H1 (cell line): ENCODE data around the gene MEGF11. TPM values are rescaled to one million over a fixed set of nuclear protein-coding genes. Genes with fewer than 3 reads are reported as not detected.

Experiments used
- CTCF ChIA-PET: fragments of 300-600 bp; sonication (Branson Sonifier 250); formaldehyde crosslinking; loops from one replicate; lab custom pipeline; 2021; ENCODE audit not compliant: partially characterized antibody; lab: Charles Lee
- POLR2A ChIA-PET: fragments of 300-600 bp; sonication (Branson Sonifier 250); formaldehyde crosslinking; loops from one replicate; lab custom pipeline; 2021; ENCODE audit warnings: inconsistent platforms; ENCODE audit not compliant: partially characterized antibody; lab: Charles Lee
- DNase-seq, 2 experiments: peaks; one replicate each; pipeline versions ENCODE4 v3.0.0 to v3.0.0-alpha.2; 2010 to 2022; ENCODE audit warnings: low spot score in 2 of 2, low read depth in 1 of 2, mixed read lengths in 1 of 2
- FAIRE-seq: peaks from 2 replicates; lab custom pipeline; 2011; peaks lifted over from hg19 to GRCh38; lab: Jason Lieb, UNC
- H2AFZ ChIP-seq: 2 replicates; pipeline ENCODE4 v1.8.1; 2012; ENCODE audit warnings: low read length, inconsistent platforms
- H2AK5ac ChIP-seq: 2 replicates; pipeline ENCODE4 v1.6.1; 2013; ENCODE audit warnings: low read depth, low read length
- H2BK120ac ChIP-seq: replicated peaks from 2 replicates; pipeline ENCODE3; 2013; ENCODE audit warnings: low read depth, low read length, inconsistent platforms
- H2BK12ac ChIP-seq: 2 replicates; pipeline ENCODE4 v1.6.1; 2013; ENCODE audit warnings: low read depth, low read length
- H2BK15ac ChIP-seq: 2 replicates; pipeline ENCODE4 v1.6.1; 2013; ENCODE audit warnings: low read length
- H2BK20ac ChIP-seq: 2 replicates; pipeline ENCODE4 v1.6.1; 2013; ENCODE audit warnings: low read length
- H2BK5ac ChIP-seq: 2 replicates; pipeline ENCODE4 v1.6.1; 2013; ENCODE audit warnings: low read depth, low read length
- H3K14ac ChIP-seq: 2 replicates; pipeline ENCODE4 v1.6.1; 2013; ENCODE audit warnings: inconsistent platforms; ENCODE audit not compliant: insufficient read length
- H3K18ac ChIP-seq: 2 replicates; pipeline ENCODE4 v1.6.1; 2013; ENCODE audit warnings: low read length; ENCODE audit errors: extremely low read depth
- H3K23ac ChIP-seq: 2 replicates; pipeline ENCODE4 v1.6.1; 2013; ENCODE audit warnings: inconsistent platforms; ENCODE audit not compliant: insufficient read length
- H3K23me2 ChIP-seq: 2 replicates; pipeline ENCODE4 v1.6.1; 2013; ENCODE audit warnings: low read depth, low read length
- H3K27ac ChIP-seq: 2 replicates; pipeline ENCODE4 v1.6.1; 2011; ENCODE audit warnings: low read depth, low read length, inconsistent platforms
- H3K27me3 ChIP-seq, 4 experiments: replicated peaks in 1 of 4; 1 replicate in 1 of 4; 2 replicates in 3 of 4; pipeline versions ENCODE4 v1.6.1 to v1.8.1; 2011 to 2013; ENCODE audit warnings: low read length in 3 of 4, mild to moderate bottlenecking in 3 of 4, inconsistent platforms in 2 of 4, mixed read lengths in 2 of 4, moderate library complexity in 1 of 4; ENCODE audit not compliant: control insufficient read depth in 3 of 4, insufficient read depth in 3 of 4; ENCODE audit errors: extremely low read depth in 1 of 4
- H3K36me3 ChIP-seq, 4 experiments: 2 replicates each; pipeline versions ENCODE4 v1.6.1 to v1.8.1; 2011 to 2013; ENCODE audit warnings: mild to moderate bottlenecking in 4 of 4, low read length in 3 of 4, moderate library complexity in 2 of 4, control low read depth in 1 of 4, inconsistent platforms in 1 of 4; ENCODE audit not compliant: insufficient read depth in 4 of 4, control insufficient read depth in 2 of 4
- H3K4ac ChIP-seq: replicated peaks from 2 replicates; pipeline ENCODE3; 2013; ENCODE audit warnings: low read length, low read depth, mixed read lengths, inconsistent platforms; ENCODE audit not compliant: insufficient read length
- H3K4me1 ChIP-seq, 4 experiments: replicated peaks in 1 of 4; 1 replicate in 1 of 4; 2 replicates in 3 of 4; pipeline versions ENCODE4 v1.6.1 to v1.8.1; 2011 to 2013; ENCODE audit warnings: low read length in 3 of 4, inconsistent platforms in 2 of 4, mixed read lengths in 1 of 4; ENCODE audit not compliant: insufficient read depth in 4 of 4, control insufficient read depth in 3 of 4
- H3K4me2 ChIP-seq, 2 experiments: 2 replicates each; pipeline versions ENCODE4 v1.6.1 to v1.8.1; 2011 to 2013; ENCODE audit warnings: low read depth in 2 of 2, low read length in 2 of 2, control low read depth in 1 of 2, inconsistent platforms in 1 of 2, mild to moderate bottlenecking in 1 of 2; ENCODE audit not compliant: insufficient read depth in 1 of 2
- H3K4me3 ChIP-seq, 4 experiments: fragments of 200-600, 300-600 bp in 1 of 4; sonication (generic), shearing (Covaris generic), sonication (Bioruptor Twin) in 1 of 4; 2 replicates each; pipeline versions ENCODE4 v1.5.1 to v1.8.1; 2011 to 2016; ENCODE audit warnings: low read length in 4 of 4, low read depth in 3 of 4, control low read depth in 2 of 4, inconsistent platforms in 2 of 4, mild to moderate bottlenecking in 2 of 4, mixed read lengths in 1 of 4, moderate library complexity in 1 of 4; ENCODE audit not compliant: insufficient read depth in 2 of 4; ENCODE audit errors: extremely low read depth in 1 of 4
- H3K56ac ChIP-seq: replicated peaks from 2 replicates; pipeline ENCODE3; 2013; ENCODE audit warnings: low read depth, mild to moderate bottlenecking, mixed read lengths, low read length, inconsistent platforms; ENCODE audit not compliant: insufficient read length
- H3K79me1 ChIP-seq: 2 replicates; pipeline ENCODE4 v1.6.1; 2013; ENCODE audit warnings: low read depth, low read length, control low read depth
- H3K79me2 ChIP-seq, 2 experiments: 2 replicates each; pipeline versions ENCODE4 v1.6.1 to v1.8.1; 2012 to 2013; ENCODE audit warnings: low read length in 2 of 2, mild to moderate bottlenecking in 2 of 2, inconsistent platforms in 1 of 2; ENCODE audit not compliant: insufficient read depth in 2 of 2, control insufficient read depth in 1 of 2
- H3K9ac ChIP-seq, 4 experiments: replicated peaks in 1 of 4; 1 replicate in 1 of 4; 2 replicates in 3 of 4; pipeline versions ENCODE4 v1.6.1 to v1.8.1; 2011 to 2013; ENCODE audit warnings: low read depth in 3 of 4, low read length in 3 of 4, control low read depth in 2 of 4, mild to moderate bottlenecking in 2 of 4, moderate library complexity in 2 of 4, inconsistent platforms in 1 of 4; ENCODE audit errors: extremely low read depth in 1 of 4
- H3K9me3 ChIP-seq, 2 experiments: 2 replicates each; pipeline versions ENCODE4 v1.6.1 to v1.8.1; 2012 to 2013; ENCODE audit warnings: mild to moderate bottlenecking in 2 of 2, moderate library complexity in 2 of 2, control low read depth in 1 of 2, inconsistent platforms in 1 of 2, low read depth in 1 of 2, low read length in 1 of 2, mixed read lengths in 1 of 2; ENCODE audit not compliant: insufficient read depth in 2 of 2
- H4K20me1 ChIP-seq, 2 experiments: replicated peaks in 1 of 2; 2 replicates each; pipeline versions ENCODE3 to v1.8.1; 2011 to 2013; ENCODE audit warnings: inconsistent platforms in 2 of 2, low read length in 2 of 2, mild to moderate bottlenecking in 1 of 2; ENCODE audit not compliant: insufficient read depth in 2 of 2, control insufficient read depth in 1 of 2
- H4K5ac ChIP-seq: 2 replicates; pipeline ENCODE4 v1.6.1; 2013; ENCODE audit warnings: low read length, low read depth, mixed read lengths, inconsistent platforms; ENCODE audit not compliant: insufficient read length
- H4K8ac ChIP-seq: 2 replicates; pipeline ENCODE4 v1.8.0; 2013; ENCODE audit warnings: mild to moderate bottlenecking, moderate library complexity, low read length, inconsistent platforms; ENCODE audit not compliant: insufficient read depth; ENCODE audit errors: extremely low read depth
- H4K91ac ChIP-seq: replicated peaks from 2 replicates; pipeline ENCODE3; 2013; ENCODE audit warnings: low read length, mixed read lengths, inconsistent platforms; ENCODE audit not compliant: insufficient read length
- BCL11A ChIP-seq, 2 experiments: IDR thresholded peaks; one replicate each; pipeline ENCODE4 v1.6.1; 2011; ENCODE audit warnings: low read depth in 2 of 2, low read length in 2 of 2, mild to moderate bottlenecking in 2 of 2
- EZH2 ChIP-seq: fragments of 200-600 bp; sonication (generic); IDR thresholded peaks from 2 replicates; pipeline ENCODE4 v1.7.1; 2012; ENCODE audit warnings: low read depth, mild to moderate bottlenecking, moderate library complexity, low read length, inconsistent platforms; ENCODE audit not compliant: severe bottlenecking
- GABPA ChIP-seq: IDR thresholded peaks from 2 replicates; pipeline ENCODE4 v1.6.1; 2011; ENCODE audit warnings: mild to moderate bottlenecking, low read length, moderate library complexity, borderline replicate concordance; ENCODE audit not compliant: insufficient read depth
- JUN ChIP-seq: IDR thresholded peaks from 2 replicates; pipeline ENCODE4 v1.6.1; 2011; ENCODE audit warnings: low read depth, mild to moderate bottlenecking, improper control_type of control experiment, low read length
- MAX ChIP-seq: IDR thresholded peaks from 2 replicates; pipeline ENCODE4 v1.6.1; 2012; ENCODE audit warnings: inconsistent platforms
- POU5F1 ChIP-seq: IDR thresholded peaks from 2 replicates; pipeline ENCODE4 v1.6.1; 2011; ENCODE audit warnings: low read depth, mild to moderate bottlenecking, low read length, moderate library complexity
- RAD21 ChIP-seq, 2 experiments: IDR thresholded peaks in 1 of 2; conservative IDR thresholded peaks in 1 of 2; 2 replicates each; pipeline ENCODE4 v1.6.1; 2011; ENCODE audit warnings: low read depth in 2 of 2, low read length in 2 of 2, improper control_type of control experiment in 1 of 2, inconsistent platforms in 1 of 2, mild to moderate bottlenecking in 1 of 2, moderate library complexity in 1 of 2
- SIN3A ChIP-seq, 2 experiments: IDR thresholded peaks in 1 of 2; conservative IDR thresholded peaks in 1 of 2; 2 replicates each; pipeline ENCODE4 v1.6.1; 2011 to 2012; ENCODE audit warnings: low read length in 2 of 2, improper control_type of control experiment in 1 of 2, low read depth in 1 of 2, mild to moderate bottlenecking in 1 of 2
- SIRT6 ChIP-seq: IDR thresholded peaks from one replicate; pipeline ENCODE4 v1.7.1; 2012; ENCODE audit warnings: low read length, inconsistent platforms
- SUZ12 ChIP-seq: fragments of 200-600 bp; sonication (generic); IDR thresholded peaks from 2 replicates; pipeline ENCODE4 v1.6.1; 2012; ENCODE audit warnings: mild to moderate bottlenecking, inconsistent platforms, low read length, moderate library complexity, mixed read lengths
- TAF7 ChIP-seq: optimal IDR thresholded peaks from 2 replicates; pipeline ENCODE3; 2011; ENCODE audit warnings: low read depth, mild to moderate bottlenecking, inconsistent platforms, low read length, moderate library complexity, borderline replicate concordance
- TBP ChIP-seq: IDR thresholded peaks from 2 replicates; pipeline ENCODE4 v1.6.1; 2011; ENCODE audit warnings: low read depth, low read length, improper control_type of control experiment
- TEAD4 ChIP-seq: IDR thresholded peaks from 2 replicates; pipeline ENCODE4 v1.6.1; 2012; ENCODE audit warnings: low read depth, low read length, inconsistent platforms, mixed read lengths
- WGBS, 2 experiments: shearing (Covaris generic) in 1 of 2; methylation state at CpG; one replicate each; pipeline versions ENCODE4 v1.1.6 to v1.1.7; 2013 to 2015; ENCODE audit warnings: low lambda C conversion rate in 2 of 2, mixed read lengths in 2 of 2, inconsistent platforms in 1 of 2, low coverage in 1 of 2, missing lambda C conversion rate in 1 of 2; ENCODE audit not compliant: insufficient replicate concordance in 2 of 2, insufficient coverage in 1 of 2, insufficient read length in 1 of 2; ENCODE audit errors: extremely low coverage in 1 of 2, missing lambda C conversion rate in 1 of 2; 5-methylcytosine and 5-hydroxymethylcytosine counted together
- polyA plus RNA-seq, 7 experiments: library from polyadenylated mRNA; depleted of rRNA in 3 of 7; stranded (reverse) in 5 of 7; unstranded in 2 of 7; fragments of >200 nt in 5 of 7; fragments of 200-250 nt in 2 of 7; gene quantifications; 1 replicate in 5 of 7; 2 replicates in 1 of 7; 4 replicates in 1 of 7; pipeline versions ENCODE4 v1.2.1 to v1.2.3, GENCODE V29; 2011 to 2013; ENCODE audit warnings: missing spikeins in 2 of 7, mixed read lengths in 2 of 7
- total RNA-seq: library from RNA; stranded (reverse); fragmentation: NEBNext Ultra II Directional; extraction: Animal tissue kit (Norgen Biotek cat#: 25700); gene quantifications from 2 replicates; pipeline ENCODE4 v1.2.1, GENCODE V29; 2021

MEGF11 gene
- total and polyA plus RNA-seq, 2 of the 8 experiments (the other 6 are each of a cell fraction or from before 2014, with no cell fraction given), result 4.4 to 4.8 TPM

- no peak overlapping the region for H2BK15ac ChIP-seq
- no peak overlapping the region for H4K8ac ChIP-seq
- H2BK120ac ChIP-seq, result no peak overlapping the region
- peaks cover 0 to 4% of the 10 kb centered on the region in 2 experiments for H4K20me1 ChIP-seq
- no peaks in the 10 kb centered on the region for H3K9me3 ChIP-seq
- H2BK20ac ChIP-seq, result no peak overlapping the region
- H3K23ac ChIP-seq, result no peak overlapping the region
- peaks cover 0 to 8% (median 4%) of the 10 kb centered on the region in 4 experiments; a peak in 5 of 7 replicates for H3K4me1 ChIP-seq
- H2AK5ac ChIP-seq, result no peak overlapping the region
- FAIRE-seq (no peak), DNase-seq (no peak)
- no peak overlapping the region for H3K27ac ChIP-seq
- H2AFZ ChIP-seq, result no peak overlapping the region
- no peak overlapping the region for H3K4me3 ChIP-seq
- no peak overlapping the region for H3K4me2 ChIP-seq
- H4K5ac ChIP-seq, result no peak overlapping the region
- ChIA-PET POLR2A (interaction anchor here (0.8 kb wide), 1 partner anchor 381 kb away, joined by 3 read pairs; no protein-coding TSS in a partner anchor), CTCF (interaction anchor here (1.1 to 6.2 kb wide), 15 partner anchors 11 to 280 kb away, joined by 3 to 46 read pairs (median 5); no protein-coding TSS in a partner anchor)
- H3K9ac ChIP-seq, result no peak overlapping the region
- H3K79me2 ChIP-seq, result no peaks in the 10 kb centered on the region
- H3K23me2 ChIP-seq, result no peaks in the 10 kb centered on the region
- no peak overlapping the region for H3K56ac ChIP-seq
- no peak overlapping the region for H4K91ac ChIP-seq
- H3K4ac ChIP-seq, result no peak overlapping the region
- no peak overlapping the region for H3K18ac ChIP-seq
- no peaks in the 10 kb centered on the region for H3K79me1 ChIP-seq
- H3K27me3 ChIP-seq, result no peaks in the 10 kb centered on the region
- H3K14ac ChIP-seq, result no peak overlapping the region
- H2BK12ac ChIP-seq, result no peak overlapping the region
- H2BK5ac ChIP-seq, result no peak overlapping the region
- 91% methylated on average over 4 of the region's 4 CpGs; no CpG with 5 or more reads in 1 of the 2 experiments for WGBS, 2 experiments
- no peaks in the 10 kb centered on the region for H3K36me3 ChIP-seq
- no peak for TF ChIP-seq POU5F1
- TF ChIP-seq MAX, result no peak
- TF ChIP-seq JUN, result no peak
- no peak for TF ChIP-seq TBP
- no peak for TF ChIP-seq GABPA
- no peak for TF ChIP-seq EZH2
- no peak for TF ChIP-seq SUZ12
- TF ChIP-seq BCL11A (IDR thresholded peaks at IDR 0.05; ENCODE audit: low read depth in 2 of 2, low read length in 2 of 2), result no peak
- TF ChIP-seq TAF7, result no peak
- no peak for TF ChIP-seq SIRT6
- TF ChIP-seq SIN3A (conservative IDR thresholded peaks at IDR 0.05 in 1 of 2, IDR thresholded peaks at IDR 0.05 in 1 of 2; ENCODE audit: low read depth in 1 of 2, low read length in 2 of 2), result no peak
- TF ChIP-seq TEAD4, result no peak
- no peak for TF ChIP-seq RAD21 (IDR thresholded peaks at IDR 0.05 in 1 of 2, conservative IDR thresholded peaks at IDR 0.05 in 1 of 2; ENCODE audit: low read depth in 2 of 2, low read length in 2 of 2)
These were observed 335.6 kb downstream of the MEGF11 start for GRCh38 chr15:65917936-65918335.
